Mammary microvascular endothelial cell (primary cell): ENCODE results near the gene CNTF. TPM values are rescaled to one million over a fixed set of nuclear protein-coding genes. Genes with fewer than 3 reads are reported as not detected.

Experiments used
- total RNA-seq: library from RNA; depleted of rRNA; stranded (reverse); fragments of >200 nt; gene quantifications from 2 replicates; pipeline ENCODE4 v1.2.3, GENCODE V29; 2015

The CNTF gene
- 0.27 and 0.34 TPM in 2 replicates for total RNA-seq

GRCh38 chr11:58622344-58622743, at the start of gene CNTF:
TSS of gene CNTF (plus strand) at chr11:58622665. CDS start at chr11:58622753, 88 bp downstream.

GRCh38 chr11:58575377-58576020, 47.0 kb upstream of the CNTF start, which contains the start of gene LPXN:
TSS of gene LPXN (minus strand) at chr11:58575856. CDS start at chr11:58575772, 84 bp downstream.

GRCh38 chr11:58578635-58579191, 43.8 kb upstream of the CNTF start, which contains the start of gene ZFP91:
TSS of gene ZFP91 (plus strand) at chr11:58579063. CDS start at chr11:58579282, 219 bp downstream.

Other genes starting within 250 kb of the CNTF start
- not detected in 2 replicates for gene OR5B3, start 215.8 kb upstream of the CNTF start, total RNA-seq
- gene OR5B2, start 194.5 kb upstream of the CNTF start, total RNA-seq: not detected in 2 replicates
- not detected in 2 replicates for gene OR5B12, start 180.4 kb upstream of the CNTF start, total RNA-seq
- not detected in 2 replicates for gene OR5B21, start 114.6 kb upstream of the CNTF start, total RNA-seq
- gene LPXN, start 46.8 kb upstream of the CNTF start, total RNA-seq: 6.0 and 6.9 TPM in 2 replicates
- gene ZFP91, start 43.6 kb upstream of the CNTF start, total RNA-seq: 40.8 and 47.3 TPM in 2 replicates
- not detected in 2 replicates for gene GLYAT, start 109.3 kb downstream of the CNTF start, total RNA-seq
- not detected in 2 replicates for gene GLYATL2, start 222.0 kb downstream of the CNTF start, total RNA-seq